NCI-H1694 treated with DMSO at 0.1 percent for 48 hours (cell line): Measurements from ENCODE around the gene FAM217A.

Source experiments
- DNase-seq: peaks from one replicate; lab custom pipeline; 2025; lab: John Stamatoyannopoulos, UW

FAM217A gene

DNA sequence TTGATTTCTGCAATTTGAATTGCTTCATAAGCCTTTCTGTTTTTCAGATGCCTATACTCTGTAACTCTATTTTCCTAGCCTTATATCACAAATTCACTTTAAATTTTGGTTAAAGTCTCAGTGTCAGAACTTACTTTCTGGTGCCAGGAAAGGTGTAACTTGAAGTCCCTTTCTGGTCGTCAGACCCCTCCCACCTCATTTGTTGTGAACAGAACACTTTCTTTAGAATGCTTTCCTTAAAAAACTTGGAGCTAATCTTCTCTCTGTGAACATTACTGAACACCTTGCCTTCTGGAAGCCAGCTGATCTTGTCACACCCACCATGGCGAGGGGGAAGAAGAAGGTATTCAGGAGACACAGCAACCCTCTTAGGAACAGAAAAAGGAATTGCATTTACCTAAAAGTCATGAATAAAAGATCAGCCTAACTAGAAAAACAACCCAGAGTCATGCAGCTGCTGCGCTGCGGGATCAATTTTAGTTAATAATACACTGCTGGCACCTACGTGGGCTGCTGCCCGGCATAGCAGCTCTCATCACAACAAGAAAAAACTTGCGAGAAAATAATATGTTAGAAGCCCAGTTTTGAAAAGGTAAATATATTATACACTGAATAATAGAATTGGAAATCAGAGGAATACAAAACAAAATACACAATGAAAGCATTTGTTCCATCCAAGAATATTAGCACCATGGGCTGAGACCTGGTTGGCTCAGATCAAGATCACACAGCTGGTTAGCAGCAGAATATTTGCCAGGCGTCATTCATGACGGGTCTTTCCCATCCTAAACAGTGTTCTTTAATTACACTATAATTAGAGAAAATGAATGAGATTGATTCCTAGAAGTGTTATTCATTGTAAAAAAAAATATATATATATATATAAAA is 5.8 kb upstream of the FAM217A start:
- DNase-seq = no peak

DNA sequence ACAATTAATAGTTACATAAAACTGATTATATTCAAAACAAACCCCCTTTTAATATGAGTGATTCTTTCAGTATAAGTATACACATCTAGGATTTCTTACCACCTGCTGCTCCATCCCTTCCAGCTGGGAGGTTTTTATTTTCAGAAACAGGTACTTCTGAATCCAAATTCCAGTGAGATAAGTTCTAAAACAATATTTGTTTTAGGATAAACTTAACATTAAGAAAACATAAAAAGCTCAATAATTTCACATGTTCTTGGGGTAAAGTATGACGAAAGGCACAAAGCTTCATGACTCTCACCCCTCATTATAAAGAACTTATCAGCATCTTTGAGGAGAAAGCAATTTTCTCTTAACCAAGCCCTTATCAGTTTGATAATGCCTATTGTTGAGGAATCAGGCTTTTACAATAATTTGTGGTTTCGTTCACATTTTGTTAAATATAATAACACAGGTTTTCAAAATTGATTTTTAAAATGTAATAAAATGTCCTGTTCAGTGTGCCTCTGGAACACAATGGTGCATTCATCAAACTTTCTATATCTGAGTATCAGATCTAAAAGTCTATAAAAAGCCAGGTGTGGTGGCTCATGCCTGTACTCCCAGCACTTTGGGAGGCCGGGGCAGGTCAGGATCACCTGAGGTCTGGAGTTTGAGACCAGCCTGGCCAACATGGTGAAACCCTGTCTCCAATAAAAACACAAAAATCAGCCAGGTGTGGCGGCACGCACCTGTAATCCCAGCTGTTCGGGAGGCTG is 4.3 kb downstream of the FAM217A start:
- no peak for DNase-seq

DNA sequence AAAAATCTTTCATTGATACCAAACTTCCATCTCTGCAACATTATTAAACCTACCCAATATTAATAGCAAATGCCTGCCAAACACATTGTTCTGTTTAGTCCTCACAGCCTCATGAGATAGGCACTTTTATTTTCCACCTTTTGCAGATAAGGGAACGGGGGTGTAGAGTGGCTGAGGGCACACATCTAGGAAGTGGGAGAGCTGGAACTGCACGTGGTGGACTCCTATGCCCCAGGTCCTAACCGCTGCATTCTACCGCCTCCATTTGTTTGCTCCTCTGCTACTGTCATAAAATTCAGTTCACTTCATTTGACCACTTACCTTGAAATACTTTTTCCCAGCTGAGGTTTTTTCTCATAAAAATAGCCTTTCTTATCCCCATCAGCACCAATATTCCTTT is 7.6 kb downstream of the FAM217A start:
- DNase-seq = no peak

DNA sequence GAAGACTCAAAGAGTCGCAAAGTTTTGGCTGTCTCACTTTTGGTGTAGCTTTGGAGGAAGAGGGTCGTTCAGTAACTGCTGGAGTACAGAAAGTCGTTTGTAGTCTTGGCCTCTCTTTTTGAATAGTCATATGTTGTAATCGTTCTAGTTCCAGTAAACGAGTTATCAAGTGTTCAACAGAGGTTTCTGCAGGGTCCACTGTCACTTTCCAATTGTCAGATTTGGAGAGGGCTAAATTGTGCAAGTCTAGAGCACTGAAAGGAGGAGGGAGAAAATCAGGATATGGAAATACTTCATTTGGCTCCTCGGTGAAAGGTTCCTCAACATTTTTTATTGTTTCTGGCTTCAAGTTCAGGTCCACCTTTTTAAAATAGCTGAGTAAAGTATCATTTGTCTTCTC is 9.7 kb downstream of the FAM217A start:
- no peak for DNase-seq

DNA sequence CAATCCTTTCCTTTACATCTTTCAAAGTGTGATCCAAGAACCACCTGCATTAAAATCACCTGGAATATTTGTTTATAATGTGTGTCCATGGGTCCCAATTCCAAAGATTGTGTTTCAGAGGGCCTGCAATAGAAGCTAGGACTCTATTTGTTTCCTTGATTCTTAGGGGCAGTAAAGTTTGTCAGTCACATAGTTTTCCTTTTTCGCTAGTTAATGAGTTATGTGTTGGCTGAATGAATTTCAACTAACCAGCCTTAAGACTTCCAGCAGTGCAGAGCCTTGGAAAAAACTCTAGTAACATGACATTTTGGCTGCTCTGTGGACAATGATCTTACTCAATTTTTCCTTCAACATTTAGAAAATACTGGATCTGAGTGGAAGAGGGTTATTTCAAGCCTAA is 11.3 kb downstream of the FAM217A start:
- DNase-seq = no peak

DNA sequence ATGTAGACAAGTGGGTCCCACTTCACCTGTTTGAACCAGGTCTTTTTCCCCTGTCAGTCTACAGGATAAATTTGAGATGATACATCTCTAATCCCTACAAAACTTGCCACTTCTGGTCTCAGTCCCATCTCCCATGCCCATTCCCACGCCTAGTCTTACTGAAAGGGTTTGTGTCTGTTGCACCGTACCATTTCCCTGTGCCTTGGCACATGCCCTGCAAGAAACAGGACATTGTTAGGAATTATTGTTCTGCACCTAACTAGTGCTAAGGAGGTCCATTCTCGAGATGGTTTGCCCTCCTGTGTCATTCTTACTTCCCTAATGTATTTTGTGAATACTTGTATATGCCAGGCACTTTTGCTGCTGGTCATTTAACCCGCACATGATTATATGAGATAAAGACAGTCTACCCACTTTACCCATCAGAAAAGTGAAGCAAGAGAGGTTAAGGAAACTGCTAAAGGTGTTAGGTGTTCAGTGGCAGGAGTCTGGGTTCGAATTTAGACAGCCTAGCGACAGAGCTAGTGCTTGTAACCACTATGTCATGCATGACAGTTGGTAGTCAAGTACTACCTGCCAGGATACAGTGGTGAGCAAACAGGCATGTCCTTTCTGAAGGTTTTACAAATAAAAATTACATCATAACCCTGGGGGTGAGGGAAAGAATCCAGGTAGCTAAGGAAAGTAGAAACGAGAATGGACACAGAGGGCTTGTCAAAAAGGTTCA is 12.7 kb downstream of the FAM217A start:
- DNase-seq = no peak

DNA sequence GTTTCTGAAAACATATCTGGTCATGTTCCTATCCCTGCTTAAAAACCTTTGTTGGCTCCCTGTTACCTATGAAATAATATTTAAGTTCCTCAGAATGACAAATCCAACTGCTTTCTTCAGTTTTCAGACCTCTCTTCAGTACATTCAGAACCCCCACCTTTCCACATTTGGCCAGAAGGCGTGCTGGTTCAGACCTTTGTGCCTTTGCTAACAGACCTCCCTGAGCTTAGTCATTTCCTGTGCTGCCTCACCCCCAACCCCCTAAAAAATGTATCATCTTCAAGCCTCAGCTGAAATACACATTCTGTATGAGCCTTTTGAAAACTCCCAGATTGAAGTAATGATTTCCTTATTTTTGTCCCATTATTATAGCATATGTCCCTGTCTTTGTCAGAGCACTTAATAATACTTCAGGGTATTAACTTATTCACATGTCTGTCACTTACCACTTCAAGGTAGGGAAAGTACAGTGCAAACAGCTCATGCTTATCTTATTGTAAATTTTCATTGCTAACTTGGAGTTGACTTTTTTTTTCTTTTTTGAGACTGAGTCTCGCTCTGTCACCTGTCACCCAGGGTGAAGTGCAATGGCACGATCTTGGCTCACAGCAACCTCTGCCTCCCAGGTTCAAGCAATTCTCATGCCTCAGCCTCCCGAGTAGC is 19.7 kb downstream of the FAM217A start:
- DNase-seq = no peak

DNA sequence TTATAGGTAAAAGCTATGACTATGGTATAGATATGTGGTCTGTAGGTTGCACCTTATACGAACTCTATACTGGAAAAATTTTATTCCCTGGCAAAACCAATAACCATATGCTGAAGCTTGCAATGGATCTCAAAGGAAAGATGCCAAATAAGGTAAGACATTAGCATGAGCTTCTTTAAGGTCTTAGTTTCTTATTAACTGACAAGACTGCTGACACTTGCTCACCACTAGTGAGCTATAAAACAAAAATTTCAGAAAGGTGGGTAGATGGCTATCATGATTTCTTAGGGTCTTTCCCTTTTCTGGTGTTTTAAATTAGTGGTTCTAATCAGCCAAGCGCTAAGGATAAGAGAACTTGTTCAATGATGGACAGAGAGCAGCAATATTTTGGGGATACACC is 21.9 kb downstream of the FAM217A start:
- no peak for DNase-seq

DNA sequence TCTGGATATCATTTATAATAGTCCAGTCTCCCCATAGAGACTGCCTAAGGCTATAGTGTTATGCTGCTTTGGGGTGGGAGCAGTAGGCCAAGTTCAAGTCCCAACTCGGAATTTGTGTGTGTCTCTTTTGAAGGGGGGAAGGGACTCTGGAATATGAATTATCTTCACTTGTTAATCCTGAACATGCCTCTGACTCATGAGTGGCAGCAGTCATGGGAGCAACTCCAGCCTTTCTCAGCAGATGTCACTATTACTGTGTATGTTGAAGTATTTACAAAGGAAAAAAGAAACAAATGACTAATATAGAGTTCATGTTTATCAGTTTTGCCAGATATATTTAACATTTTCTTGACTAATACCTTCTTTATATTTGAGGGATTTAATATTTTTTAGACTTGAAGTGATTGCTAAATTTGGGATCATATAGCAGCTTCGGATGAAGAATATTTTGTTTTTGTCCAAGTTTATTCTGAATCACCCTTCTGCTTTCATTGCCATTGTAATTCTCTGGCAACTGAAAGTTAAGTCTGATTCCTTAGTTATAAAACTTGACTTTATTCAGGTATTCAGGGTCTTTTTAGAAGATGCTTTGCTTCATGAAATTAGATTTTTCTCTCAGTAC is 23.4 kb downstream of the FAM217A start:
- peak; percentile 17 for DNase-seq

DNA sequence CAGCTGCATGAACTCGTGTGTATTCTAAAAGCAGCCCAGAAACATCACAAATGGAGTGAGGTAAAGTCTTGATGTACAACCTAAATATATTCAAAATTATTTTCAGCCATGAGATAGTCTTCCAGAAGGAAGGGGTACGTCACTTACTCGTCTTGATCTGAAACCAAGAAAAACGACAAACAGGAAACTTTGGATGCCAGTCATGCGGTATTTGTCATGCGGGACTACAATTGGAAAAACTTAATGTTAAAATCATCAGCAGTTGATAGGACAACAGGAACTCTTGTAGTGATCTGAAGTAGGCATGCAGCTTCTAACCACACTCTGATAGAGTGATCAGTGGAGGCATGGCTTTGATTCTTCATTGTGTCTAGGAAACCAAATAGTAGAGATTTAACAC is 29.7 kb downstream of the FAM217A start:
- DNase-seq = no peak

DNA sequence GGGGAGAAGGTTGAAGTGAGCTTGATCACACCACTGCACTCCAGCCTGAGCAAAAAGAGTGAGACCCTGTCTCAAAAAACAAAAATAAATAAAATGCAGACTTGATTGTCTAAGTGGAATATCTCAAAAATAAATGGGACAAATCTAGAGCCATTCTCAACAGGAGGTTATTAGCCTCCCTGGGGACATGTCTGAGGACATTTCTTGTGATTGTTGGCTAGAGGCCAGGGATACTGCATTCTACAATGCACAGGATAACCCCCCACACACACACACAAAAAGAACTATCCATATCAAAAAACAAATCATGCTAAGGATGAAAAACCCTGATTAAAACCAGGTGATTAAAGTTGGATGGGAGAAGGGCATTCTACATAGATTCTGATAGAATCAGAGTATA is 37.5 kb downstream of the FAM217A start:
- DNase-seq = no peak

DNA sequence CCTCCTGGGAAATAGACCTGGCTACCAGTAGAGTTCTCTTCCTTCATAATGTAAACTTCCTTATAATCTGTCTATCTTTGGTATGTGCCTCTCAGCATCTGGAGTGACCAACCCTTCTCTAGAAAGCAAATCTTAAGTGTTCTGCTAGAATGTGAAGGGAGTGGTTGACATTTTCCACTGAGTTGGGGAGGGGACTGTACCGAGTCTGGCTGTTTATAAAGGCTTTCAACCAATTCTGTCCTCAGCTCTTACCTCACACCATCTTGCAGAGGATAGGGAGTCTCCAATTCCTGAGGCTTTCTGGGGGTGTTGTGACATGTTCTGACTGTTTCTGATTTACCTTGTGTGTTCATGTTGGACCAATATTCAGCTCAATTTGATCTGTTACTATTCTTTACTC is 39.6 kb downstream of the FAM217A start:
- no peak for DNase-seq

DNA sequence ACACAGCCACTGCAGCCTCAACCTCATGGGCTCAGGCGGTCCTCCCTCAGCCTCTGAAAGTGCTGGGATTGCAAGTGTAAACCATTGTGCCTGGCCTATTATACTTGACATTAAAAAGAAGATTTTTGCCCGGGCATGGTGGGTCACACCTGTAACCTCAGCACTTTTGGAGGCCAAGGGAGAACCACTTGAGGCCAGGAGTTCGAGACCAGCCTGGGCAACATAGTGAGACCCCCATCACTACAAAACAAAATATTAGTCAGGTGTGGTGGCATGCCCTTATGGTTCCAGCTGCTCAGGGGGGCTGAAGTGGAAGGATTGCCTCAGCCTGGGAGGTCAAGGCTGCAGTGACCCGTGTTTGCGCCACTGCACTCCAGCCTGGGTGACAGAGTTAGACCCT is 42.4 kb downstream of the FAM217A start:
- DNase-seq = no peak

DNA sequence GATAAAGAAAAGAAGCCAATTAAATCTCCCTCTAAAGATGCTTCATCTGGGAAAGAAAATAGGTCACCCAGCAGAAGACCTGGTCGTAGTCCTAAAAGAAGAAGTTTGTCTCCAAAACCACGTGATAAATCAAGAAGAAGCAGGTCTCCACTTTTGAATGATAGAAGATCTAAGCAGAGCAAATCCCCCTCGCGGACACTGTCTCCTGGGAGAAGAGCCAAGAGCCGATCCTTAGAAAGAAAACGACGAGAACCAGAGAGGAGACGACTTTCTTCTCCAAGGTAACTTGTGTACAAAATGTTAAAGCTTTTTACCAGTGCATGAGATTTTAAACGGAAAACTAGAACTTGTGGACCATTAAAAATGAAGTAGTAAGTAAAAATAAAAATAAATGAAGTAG is 46.5 kb downstream of the FAM217A start:
- no peak for DNase-seq

DNA sequence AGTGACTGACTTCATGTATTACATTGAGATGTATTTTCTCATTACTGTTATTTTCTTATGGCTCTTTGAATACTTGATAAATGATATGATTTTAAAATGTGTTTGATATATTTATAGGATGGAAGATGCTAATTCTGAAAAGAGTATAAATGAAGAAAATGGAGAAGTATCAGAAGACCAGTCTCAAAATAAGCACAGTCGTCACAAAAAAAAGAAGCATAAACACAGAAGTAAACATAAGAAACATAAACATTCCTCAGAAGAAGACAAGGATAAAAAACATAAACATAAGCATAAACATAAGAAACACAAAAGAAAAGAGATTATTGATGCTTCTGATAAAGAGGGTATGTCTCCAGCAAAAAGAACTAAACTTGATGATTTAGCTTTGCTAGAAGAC is 47.5 kb downstream of the FAM217A start:
- no peak for DNase-seq

DNA sequence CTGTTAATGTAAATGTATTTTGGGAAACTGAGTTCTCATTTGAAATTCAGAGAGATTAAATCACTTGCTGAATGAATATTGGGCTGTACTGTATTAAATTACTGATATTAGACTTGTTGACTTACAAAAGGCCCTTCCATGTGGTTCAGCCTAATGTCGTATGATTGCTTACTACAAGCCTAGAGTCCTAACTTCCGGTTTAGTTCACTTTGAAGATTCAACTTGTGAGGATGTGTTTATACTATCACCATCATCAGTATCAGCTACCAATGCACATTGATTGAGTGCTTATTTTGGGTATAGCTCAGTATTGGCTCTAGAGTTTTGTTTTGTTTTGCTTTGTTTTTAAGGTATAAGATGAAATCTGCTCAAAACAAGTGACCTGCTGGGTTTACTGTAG is 48.3 kb downstream of the FAM217A start:
- DNase-seq = no peak

DNA sequence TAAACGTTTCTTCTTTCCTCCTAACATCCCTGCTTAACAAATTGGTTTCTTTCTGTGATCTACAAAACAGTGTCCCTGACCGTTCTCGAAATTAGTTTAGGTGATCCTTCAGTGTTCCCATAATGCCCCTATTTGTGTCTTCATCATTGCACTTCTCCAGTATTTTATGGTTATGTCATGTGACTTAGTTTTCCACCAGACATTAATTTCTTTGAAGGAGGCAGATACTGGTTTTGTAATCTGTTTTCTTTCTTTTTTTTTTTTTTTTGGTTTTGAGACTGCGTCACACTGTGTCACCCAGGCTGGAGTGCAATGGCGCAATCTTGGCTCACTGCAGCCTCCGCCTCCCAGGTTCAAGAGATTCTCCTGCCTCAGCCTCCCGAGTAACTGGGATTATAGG is 49.2 kb downstream of the FAM217A start:
- DNase-seq = no peak

DNA sequence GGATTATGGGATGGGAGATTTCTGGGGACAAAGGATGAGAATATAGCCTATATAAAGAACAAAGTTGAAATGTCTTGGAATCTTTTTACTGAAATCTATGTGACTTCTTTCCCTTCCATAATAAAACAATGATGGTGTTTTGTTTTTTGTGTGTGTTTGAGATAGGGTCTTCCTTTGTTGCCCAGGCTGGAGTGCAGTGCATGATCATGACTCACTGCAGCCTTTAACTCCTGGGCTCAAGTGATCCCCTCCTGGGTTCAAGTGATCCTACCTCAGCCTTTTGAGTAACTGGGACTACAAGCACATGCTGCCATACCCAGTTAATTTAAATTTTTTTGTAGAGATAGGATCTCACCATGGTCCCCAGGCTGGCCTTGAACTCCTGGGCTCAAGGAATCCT is 50.9 kb downstream of the FAM217A start:
- no peak for DNase-seq

DNA sequence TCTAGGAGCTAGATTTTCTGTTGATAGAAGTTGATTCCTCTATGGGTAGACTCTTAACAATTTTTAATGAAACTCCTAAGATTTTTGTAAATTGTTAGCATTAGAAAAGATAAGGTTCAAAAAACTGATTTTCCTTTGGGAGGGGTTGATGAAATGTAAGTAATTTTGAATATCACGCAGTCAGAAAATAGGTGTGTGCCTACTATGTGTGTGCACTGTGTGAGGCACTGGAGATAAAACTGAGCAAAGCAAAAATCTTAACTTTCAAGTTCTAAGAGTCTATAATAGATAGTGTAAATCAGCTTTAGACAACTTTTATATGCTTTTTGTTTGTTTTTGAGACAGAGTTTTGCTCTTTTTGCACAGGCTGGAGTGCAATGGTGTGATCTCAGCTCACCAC is 53.3 kb downstream of the FAM217A start:
- no peak for DNase-seq

DNA sequence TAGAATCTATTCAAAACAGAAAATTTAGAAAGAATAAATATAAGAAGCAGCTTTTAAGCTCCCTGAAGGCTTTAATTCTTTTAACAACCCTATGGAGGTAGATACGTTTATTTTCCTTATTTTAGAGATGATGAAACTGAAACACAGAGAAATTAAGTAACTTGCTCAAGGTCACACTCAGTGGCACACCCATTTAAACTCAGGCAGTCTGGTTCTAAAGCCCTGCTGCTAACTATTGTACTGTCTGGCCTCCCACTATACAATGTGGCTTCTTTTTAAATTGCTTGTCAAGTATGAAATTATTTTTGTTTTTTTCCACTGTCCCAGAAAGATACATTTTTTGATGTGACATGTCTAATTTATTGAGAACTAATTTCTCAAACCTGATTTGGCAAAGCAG is 55.7 kb downstream of the FAM217A start:
- no peak for DNase-seq

DNA sequence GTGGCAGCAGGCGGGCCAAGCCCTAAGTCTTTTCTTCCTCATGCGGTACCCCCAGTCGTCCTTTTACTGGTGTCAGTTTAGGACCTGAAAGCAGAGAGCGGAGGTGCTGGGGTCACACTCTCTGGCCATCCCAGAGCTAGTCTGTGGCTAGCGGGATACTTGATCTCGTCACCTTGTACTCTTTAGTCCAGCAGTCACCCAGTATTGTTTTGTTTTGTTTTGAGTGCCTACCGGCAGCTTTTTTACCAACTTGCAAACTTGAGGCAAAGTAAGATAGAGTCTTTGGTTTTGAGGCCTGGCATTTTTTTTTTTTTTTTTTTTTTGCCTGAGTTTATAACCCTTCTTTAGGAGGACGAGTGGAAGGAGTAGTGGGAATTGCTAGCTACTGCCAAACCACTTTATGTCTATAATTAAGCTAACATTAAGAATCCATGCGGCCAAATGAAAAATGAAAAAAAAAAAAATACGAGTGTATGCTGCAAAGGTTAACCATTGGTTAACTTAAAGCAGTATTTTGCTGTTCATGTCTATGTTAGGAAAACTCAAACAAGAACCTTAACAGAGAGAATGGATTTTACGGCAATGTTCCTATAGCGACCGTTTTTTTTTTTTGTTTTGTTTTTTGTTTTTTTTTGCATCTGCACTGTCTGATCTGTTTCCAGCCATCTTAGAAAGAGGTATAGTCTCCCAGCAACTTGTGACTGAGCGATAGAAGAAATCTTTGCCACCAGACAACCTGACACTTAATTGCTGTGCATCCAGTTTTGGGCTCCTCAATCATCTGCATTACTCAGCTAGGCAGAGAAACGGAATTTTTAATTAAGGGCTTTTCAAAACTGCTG is 56.9 kb downstream of the FAM217A start:
- no peak for DNase-seq
